D341Med (cell line): ENCODE results near the gene FAM241B.

Experiments used
- DNase-seq: peaks from one replicate; pipeline ENCODE4 v3.0.0; 2012; ENCODE audit warnings: low spot score

The FAM241B gene

GRCh38 chr10:69629897-69630650 is at the start of gene FAM241B:
TSS of gene FAM241B (plus strand) at chr10:69630247. CDS start at chr10:69631744, 1,497 bp downstream.
- peak; percentile 90 for DNase-seq

GRCh38 chr10:69580435-69580834 is 49.6 kb upstream of the FAM241B start:
- no peak for DNase-seq

- DNase-seq = no peak
These were observed 46.9 kb upstream of the FAM241B start for GRCh38 chr10:69583106-69583505.

GRCh38 chr10:69584624-69585023 is 45.4 kb upstream of the FAM241B start:
- no peak for DNase-seq

GRCh38 chr10:69588358-69588757 is 41.7 kb upstream of the FAM241B start:
- no peak for DNase-seq

- no peak for DNase-seq
These were observed 29.2 kb upstream of the FAM241B start for GRCh38 chr10:69600761-69601330.

GRCh38 chr10:69609077-69609476 is 21.0 kb upstream of the FAM241B start:
- DNase-seq = no peak

- no peak for DNase-seq
These were observed 17.3 kb upstream of the FAM241B start for GRCh38 chr10:69612760-69613159.

GRCh38 chr10:69614130-69614529 is 15.9 kb upstream of the FAM241B start:
- no peak for DNase-seq

GRCh38 chr10:69616358-69616757 is 13.7 kb upstream of the FAM241B start:
- no peak for DNase-seq

GRCh38 chr10:69618746-69619145 is 11.3 kb upstream of the FAM241B start:
- DNase-seq = no peak

GRCh38 chr10:69619626-69620025 is 10.4 kb upstream of the FAM241B start:
- DNase-seq = no peak

GRCh38 chr10:69620625-69621024 is 9.4 kb upstream of the FAM241B start:
- no peak for DNase-seq

GRCh38 chr10:69624245-69624786 is 5.7 kb upstream of the FAM241B start:
- DNase-seq = no peak

- no peak for DNase-seq
These were observed 3.2 kb upstream of the FAM241B start for GRCh38 chr10:69626826-69627225.

- DNase-seq = no peak
These were observed 1.2 kb upstream of the FAM241B start for GRCh38 chr10:69628891-69629290.

GRCh38 chr10:69629519-69629896 is 539 bp upstream of the FAM241B start:
- DNase-seq = no peak

GRCh38 chr10:69630651-69631400 is 779 bp downstream of the FAM241B start:
- no peak for DNase-seq

GRCh38 chr10:69631566-69631965 is 1.5 kb downstream of the FAM241B start:
- no peak for DNase-seq

- no peak for DNase-seq
These were observed 2.6 kb downstream of the FAM241B start for GRCh38 chr10:69632516-69633199.

GRCh38 chr10:69633673-69634635 is 3.9 kb downstream of the FAM241B start:
- DNase-seq = no peak
